Activated CD8-positive, alpha-beta memory T cell treated with anti-CD3 and anti-CD28 coated beads for 24 hours (primary cell): Measurements from ENCODE around the gene ADAMTSL2.

Experiments
- DNase-seq: peaks from one replicate; pipeline ENCODE4 v3.0.0-alpha.2; 2020

ADAMTSL2 gene

DNA sequence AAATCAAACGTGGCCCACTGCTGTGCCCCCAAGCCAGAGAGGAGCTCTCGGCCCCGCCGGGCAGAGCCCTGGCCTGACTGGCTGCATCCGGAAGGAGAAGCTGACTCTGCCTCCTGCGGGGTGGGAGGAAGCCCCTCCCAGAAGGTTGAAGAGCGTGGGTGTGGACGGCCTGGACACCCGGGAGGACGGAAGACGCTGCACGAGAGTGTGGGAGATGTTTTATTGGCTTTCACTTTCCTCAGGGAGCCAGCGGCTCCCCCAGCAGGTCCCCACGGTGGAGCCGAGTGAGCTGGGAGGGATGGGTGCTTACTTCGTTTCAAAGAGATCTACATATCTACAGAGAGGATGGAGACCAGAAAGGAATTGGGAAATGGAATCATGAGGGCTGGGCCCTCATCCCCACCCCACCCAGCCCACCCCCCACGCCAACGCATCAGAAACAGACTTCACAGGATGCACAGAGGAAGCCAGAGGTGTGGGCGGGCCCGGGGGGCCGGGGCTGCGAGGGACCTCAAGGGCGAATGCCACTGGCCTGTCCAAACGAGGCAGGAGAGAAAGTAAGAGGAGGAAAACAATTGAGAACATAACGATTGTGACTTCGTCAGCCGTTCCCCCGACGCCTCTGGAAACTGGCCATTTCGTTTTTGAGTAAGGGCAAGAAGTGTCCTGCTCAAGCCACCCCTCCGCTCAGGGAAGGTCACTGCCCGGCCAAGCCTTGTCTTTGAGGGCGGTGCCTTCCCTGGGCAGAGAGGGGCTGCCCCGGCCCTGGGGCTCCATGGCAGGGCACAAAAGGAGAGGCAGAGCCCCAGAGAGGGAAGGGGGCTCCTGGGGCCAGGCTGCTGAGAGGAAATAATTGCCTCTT lies 42.6 kb downstream of the ADAMTSL2 start:
- no peak for DNase-seq

DNA sequence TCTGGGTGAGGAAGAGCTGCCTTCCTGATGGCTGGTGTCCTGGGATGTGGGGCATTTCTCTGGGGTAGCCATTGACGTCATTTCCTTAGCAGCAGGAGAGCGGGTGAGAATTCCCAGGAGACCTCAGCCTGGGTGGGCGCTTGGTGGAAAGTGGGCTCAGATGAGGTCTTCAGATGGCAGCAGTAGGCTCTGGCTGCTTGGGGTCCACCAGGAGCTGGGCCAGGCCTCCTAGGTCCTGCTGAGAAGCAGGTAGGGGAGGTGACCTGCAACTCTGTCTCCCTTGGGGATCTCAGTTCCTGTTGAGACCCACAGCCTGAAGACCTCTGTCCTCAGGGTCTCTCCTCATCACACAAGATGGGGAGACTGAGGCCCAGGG lies 43.2 kb downstream of the ADAMTSL2 start:
- no peak for DNase-seq

DNA sequence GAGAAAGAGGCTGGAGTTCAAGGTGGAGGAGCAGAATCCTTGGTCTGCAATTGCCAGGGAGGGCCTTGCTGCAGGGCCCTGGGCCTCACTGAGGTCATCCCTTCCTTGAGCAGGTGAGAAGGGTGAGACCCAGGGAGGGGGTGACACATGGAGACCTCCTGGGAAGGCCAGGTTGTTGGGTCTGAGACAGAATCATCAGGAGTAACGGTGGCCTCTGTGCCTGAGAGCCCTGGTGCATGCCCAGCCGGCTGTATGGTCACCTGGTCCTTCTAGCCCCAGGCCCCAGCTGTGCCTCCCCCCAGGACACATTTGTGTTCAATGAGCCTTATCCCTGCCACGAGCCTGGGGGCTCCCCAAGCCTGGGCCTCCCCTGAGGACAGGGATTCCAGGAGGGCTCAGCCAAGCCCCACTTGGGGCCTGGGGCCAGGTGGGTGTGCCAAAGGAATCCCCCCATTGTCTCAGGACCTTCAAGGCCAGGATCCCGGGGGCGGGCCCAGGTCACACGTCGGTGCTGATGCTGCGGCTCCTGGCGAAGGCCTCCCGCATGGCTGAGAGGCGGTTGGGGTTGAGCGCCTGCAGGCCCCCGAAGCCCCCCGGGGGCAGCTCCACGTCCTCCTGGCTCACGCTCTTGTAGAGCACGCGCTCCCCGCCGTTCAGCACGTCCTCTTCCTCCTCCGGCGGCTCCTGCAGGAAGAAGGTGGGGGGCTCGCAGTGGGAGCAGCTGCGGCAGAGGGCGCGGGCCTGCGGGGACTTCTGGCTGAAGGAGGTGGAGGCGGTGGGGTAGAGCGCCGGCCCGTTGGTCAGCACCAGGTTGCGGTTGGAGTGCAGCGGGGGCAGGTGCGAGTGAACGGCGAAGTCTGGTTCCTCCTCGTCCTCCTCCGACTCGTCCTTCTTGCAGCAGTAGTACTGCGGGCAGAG lies 44.3 kb downstream of the ADAMTSL2 start:
- no peak for DNase-seq

DNA sequence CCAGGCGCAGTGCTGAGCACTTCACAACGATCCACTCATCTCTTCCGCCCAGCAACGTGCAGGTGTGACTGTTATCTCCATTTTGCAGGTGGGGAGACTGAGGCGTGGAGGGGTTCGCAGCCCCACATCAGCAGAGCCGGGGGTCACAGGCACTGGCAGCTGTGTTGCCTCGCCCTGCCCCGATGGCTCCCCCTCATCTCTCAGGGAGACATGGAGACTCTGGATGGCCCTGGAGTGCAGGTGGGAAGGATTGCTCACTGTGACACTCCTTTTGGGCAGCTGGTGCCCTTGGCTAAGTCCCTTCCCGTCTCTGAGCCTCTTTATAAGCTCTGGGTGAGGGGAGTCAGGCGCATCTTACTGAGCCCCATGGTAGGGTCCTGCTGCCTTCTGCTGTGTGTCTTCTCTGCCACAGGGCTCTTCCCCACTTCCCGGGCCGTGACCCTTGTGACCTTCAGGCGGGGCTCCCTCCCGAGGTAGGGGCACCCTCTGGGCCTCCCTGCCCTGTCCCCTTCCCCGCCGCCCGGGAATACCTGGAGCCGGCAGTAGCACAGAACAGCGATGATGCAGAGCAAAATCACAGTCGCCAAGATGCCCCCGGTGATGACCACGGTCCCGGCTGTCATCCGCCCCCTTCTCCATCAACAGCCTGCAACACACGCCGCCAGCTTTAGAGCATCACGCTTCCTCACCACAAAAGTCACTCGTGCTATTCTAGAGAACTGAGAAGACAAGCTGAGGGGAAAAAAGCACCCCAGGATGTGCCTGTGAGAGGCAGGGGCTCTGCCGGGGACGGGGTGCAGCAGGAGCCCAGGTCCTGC lies 45.3 kb downstream of the ADAMTSL2 start:
- no peak for DNase-seq

DNA sequence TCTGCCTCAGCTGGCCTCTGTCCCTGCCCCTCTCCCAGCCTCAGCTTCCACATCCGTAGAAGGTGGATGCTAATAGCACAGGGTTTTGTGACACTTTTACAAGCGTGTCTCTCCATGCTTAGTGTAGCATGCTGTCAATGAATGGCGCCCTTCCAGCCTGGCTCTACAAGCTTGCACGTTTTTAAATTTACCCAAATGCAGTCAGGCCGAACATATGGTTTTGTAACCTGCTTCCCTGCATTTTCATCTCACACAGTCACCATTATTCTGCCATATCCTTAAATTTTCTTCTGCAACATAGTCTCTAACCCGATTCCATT lies 45.9 kb downstream of the ADAMTSL2 start:
- no peak for DNase-seq

DNA sequence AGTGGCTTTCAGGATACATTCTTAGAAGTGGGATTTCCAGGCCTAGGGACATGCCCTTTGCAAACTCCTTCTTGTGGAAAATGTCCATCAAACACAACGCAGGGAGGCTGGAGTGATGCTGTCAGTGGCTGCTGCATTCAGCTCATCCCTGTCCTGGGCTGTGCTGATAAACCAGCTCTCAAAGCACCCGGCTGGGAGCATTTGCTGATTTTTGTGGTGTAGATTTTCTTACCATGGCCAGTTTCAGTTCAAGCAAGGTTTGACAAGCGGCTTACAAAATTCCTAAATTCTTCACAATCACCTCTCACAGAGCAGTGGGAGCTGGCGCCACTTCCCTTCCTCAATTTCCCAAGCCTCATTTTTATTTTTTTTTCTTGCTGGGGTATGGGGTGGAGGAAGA lies 46.5 kb downstream of the ADAMTSL2 start:
- DNase-seq: no peak

DNA sequence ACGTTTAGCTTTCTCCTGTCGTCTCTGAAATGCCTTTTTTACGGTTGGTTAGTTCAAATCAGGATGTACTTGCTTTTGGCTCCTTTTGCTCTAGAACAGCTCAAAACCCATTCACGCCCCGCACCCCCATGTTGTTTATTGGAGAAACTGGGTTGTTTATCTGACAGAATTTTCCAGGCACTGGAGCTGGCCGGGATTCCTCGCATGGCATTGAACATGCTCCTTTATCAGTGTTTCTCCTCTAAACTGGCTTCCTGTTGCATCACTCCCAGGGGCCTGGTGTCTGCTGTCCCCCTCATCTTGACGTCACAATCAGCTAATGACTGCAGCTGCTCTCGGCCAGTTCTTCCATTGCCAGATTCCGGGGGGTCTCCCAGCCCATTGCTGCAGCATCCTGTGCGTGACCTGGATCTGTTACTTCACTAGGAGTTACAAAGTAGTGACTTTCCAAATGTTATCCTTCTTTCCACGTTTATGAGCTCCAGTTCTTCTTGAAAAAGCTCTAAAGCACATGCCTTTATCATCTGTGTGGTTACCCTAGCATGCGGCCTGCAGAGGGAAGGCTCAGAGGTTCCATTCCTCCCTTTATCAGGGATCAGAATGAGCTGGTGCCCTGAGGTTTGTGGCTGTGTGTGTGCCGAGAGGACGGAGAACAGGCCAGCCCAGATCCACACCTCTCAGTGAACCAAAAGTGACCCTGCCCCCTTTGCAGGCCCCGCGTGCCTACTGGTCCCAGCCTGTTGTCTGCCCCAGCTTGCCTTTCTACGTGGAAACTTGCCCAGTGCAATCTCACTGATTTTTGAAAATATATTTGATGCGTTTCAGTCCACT lies 47.2 kb downstream of the ADAMTSL2 start:
- no peak for DNase-seq

DNA sequence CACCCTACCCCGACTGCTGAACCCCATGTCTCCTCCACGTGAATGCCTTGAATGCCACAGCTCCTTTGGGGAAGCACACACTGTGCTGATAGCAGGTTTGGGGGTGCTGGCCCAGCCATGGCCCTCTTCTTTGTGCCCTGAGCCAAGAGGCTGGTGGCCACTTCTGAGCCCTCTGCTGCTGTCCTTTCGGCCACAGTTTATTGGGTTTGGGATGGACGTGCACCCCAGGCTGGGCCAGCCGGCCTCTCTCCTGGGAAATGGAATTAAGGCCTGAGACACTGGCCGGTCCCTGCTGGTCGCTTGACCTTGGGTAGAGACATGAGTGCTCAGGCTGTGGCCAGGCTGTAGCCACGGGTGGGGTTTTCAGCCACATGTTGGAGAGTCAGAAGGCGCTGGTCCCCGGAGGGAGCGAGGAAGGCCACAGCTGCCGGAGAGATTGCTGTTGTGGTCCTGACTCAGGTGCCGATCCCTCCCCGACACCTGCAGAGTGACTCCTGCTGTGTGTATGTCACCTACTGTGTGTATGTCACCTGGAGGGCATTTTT lies 48.1 kb downstream of the ADAMTSL2 start:
- no peak for DNase-seq

DNA sequence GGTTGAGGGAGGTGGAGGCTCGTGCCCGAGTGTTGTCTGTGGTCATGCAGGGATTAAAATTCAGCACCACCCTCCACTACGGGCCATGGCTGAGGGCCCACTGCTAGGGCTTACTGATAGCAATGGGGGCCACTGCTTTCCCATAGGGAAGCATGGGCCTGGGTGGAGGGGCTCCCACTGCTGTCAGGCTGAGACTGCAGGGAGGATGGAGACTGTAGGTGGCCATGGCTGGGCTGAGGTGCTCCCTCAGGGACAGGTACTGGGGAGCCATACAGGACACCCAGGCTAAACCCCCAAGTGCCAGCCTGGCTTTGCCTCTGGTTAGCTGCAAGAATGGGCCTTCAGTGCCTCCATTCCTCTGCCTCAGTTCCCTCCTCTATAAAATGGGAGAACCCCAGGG lies 48.6 kb downstream of the ADAMTSL2 start:
- DNase-seq: no peak

DNA sequence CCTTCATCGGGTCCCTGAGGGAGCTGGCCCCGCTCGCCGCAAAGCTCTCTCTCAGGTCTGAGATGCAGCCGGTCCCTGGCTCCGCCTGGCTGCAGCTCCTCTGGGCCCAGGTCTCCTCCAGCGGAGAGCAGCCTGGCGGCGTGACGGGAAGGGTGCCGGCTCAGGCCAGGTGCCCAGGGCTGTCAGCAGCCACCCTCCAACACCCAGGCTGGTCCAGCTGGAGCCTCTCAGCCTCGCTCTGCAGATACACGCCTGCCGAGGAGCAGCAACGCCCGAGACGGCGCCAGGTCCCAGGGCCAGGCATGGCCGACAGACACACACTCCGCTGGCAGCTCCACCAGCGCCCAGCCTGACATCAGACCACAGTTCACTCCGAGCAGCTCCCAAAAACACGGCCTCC lies 49.1 kb downstream of the ADAMTSL2 start:
- DNase-seq: no peak

DNA sequence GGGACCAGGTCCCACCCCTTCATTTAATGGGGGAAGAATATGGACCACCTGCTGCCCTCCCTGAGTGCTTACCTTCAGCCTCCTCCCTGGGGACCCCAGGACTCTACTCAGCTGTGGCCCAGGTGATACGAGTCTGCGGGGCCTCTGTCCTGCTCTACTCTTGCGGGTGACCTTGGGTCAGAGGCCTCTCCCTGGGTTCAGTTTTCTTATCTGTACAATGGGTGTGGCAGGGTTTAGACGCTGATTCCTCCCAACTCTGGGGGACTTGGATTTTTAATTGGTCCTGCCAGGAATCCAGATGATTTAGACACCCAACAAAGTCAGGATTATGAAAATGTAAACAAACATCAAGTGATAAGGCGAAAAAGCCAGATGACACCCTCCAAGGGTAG lies 49.7 kb downstream of the ADAMTSL2 start:
- DNase-seq: no peak

DNA sequence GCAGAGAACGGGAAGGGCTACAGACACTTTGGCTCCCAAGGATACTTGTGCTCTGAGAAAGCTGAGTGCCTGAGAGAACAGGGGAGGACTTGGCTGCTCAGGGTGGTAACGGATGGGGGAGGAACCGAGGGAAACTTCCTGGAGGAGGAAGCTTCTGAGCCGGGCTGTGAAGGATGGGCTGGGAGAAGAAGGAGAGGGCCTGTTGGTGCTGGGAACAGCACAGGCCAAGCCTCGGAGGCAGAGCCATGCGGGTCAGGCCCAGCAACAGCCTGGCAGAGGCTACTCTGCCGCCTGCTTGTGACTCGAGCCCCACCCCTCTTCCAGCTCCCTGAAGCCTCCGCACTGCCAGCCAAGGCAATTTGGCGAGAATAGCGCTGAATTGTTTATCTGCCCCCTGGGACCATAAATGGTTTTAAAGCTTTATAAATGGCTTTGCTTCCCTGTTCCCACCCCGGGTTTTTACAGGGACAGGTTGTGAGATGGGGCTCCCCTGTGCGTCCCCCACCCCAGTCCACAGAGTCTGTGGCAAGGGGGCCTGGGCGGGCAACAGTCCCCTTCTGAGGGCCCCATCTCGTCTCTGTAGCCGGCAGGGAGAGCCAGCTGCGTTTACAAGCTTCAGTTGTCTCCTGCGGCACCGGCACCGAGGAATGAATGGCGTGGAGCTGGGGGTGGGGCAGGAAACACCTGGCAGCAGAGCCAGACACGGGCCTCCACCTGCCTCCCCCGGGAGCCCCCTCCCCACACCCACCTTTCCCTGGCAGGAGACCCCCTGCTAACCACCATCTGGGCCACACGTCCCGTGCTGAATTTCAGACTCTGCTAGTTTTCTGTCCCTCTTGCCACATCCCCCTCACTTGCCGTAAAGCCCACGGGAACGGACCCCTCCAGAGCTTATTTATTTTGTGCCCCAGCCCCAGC lies 50.3 kb downstream of the ADAMTSL2 start:
- no peak for DNase-seq

DNA sequence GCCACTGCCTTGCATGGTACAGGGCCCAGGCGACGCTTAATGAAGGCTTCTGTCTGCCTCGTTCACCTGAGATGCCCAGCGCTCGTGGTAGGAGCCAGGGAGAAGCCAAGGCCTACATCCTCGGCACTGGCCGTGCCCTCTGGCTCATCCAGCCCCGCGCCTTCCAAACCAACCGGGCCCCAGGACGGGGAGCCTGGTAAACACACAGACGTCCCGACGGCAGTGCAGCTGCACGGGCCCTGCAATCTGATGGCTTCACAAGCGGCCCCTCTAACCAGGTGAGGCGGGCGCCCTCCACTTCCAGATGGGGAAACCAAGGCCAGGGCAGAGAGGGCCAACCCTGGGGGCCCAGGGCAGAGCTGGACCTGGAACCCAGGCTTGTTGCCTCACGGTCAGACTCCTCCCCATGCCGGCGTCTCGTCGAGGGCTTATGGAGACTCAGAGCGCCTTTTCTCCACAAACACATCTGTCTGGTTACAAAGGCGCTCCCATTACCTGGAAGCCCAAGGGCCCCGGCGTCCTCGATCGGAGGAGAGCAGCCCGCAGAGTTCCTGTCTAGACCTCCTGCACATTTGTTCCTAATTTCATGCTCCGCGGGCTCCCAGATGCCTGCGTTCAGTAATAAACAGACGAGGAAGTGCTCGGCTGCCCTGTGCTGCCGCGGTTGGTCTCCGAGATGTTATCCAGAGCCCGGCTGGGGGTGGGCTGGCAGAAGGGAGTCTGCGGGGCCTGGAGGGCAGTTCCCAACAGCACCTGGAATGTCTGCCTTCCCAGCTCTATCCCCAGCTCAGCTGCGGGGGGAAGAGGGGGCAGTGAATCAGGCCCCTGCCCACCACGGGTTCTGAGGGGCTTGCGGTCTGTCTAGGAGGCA lies 51.2 kb downstream of the ADAMTSL2 start:
- DNase-seq: no peak

DNA sequence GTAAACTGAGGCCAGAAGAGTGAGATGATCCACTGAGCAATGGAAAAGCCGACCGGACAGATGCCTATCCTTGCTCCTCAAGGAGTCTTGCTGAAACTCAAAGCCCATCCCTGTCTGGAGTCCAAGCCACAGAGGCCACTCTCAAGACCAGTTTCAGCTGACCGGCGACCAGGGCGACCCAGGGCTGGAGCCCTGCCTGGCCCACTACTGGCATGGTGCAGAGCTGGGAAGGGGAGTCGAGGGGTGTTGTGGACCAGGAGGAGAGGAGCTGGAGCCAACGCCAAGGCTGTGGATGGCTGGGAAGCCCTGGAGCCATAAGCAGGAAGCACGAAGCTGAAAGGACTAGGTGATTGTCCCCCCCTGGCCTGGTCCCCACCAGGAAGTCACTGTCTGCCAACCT lies 52.5 kb downstream of the ADAMTSL2 start:
- DNase-seq: no peak

DNA sequence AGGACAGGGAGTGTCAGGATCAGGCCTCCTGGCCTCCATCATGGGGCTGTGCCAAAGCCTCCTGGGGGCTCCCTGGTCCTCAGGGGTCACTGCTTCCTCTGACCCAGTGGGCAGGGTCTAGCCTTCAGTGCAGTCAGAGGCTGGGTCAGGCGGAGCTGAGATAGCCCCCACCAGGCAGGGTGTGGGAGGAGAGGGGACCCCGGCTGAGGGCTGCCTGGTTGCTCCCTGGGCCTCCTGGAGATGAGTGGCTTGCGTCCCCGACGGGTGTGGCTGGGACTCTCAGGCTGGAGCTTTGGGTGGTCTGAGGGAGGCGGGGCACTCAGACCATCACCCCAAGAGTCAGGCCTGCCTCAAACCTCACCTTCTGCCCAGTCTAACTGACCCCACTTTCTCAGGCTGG lies 53.0 kb downstream of the ADAMTSL2 start:
- DNase-seq: no peak

DNA sequence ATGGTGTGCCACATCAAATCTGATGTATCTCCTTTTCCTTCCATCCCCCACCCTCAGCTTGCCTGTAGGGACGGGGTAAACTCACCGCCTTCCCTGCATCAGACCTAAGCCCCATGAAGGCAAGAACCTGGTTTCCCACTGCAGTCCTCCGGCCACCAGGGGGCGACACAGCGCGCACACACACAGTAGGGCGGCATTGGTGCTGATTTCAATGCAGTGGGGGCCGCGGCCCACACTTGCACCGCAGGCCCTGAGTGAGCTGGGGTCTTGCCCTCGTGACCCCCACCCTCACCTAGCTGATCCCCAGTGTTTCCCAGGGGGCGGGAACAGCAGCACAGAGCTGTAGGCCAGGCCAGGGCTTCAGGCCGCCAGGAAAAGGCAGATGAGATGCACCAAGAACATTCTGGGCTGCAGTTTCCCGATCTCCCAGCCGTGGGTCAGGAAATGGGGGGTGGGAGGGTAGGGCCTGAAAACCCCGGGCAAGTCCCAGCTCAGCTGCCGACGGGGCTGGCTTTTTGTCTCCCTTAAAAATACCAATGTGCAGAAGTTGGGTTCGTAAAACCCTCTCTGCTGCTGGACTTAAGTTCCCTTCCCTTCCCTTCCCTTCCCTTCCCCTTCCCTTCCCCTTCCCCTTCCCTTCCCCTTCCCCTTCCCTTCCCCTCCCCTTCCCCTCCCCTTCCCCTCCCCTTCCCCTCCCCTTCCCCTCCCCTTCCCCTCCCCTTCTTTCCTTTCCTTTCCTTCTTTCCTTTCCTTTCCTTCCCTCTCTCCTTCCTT lies 55.1 kb downstream of the ADAMTSL2 start:
- DNase-seq: peak; percentile 72

DNA sequence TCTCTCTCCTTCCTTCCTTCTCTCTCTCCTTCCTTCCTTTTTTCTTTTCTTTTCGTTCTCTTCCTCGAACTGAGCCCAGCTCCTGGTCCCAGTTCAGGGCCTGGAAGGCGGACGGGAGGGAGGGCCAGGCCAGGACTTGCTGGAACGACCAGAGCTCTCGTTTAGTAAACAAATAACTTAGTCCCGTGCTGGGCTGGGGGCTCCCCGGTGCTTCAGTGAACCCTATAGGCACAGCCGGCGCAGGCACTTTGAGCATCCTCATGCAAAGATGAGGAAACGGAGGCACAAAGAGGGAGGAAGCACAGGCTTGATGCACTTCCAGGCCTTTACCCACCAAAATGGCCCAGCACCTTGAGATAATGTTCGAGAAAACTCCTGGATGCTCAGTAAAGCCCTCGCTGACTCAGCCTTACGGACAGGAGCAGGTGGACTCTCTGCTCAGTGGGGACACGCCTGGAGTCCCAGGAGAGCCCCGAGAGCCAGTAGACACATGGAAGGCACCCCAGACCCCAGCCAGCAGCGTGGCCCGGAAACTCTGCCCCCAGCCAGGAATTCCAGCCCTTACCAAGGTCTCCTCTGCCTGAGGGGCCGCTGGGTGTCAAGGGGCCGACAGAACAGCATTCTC lies 55.8 kb downstream of the ADAMTSL2 start:
- DNase-seq: no peak

DNA sequence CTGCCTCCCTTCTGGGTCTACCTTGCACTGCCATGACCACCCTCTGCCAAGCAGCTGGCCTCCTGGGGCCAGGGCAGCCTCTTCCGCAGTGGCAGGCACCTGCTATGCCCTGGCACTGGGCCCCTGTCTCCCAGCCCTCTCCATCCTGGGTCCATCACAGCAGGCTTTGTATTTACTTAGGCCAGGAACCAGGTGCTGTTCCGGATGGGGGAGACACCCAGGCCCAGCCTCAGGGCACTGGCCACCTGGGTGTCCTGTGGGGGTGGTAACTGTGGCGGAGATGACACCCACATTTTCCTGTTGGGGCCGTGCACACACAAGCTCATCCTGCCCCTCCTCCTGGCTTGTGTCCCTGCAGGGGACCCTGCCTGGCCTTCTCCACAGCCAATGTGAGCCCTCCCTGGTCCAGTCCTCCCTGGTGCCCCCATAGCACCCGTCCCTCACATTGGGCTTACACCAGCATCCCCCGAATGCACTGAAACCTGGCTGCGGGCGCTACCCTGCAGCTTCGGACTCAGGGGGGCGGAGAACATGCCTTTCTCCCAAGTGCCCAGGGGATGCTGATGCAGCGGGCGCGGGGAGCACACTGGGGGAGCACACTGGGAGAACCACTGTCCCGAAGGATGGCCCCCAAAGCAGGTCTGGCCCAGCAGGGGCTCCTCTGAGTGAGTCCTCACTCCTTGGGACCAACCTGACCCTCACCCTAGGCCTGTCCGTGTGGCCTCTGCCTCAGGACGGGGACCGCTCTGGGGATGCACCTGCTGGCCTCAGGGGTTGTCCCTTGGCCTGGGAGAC lies 56.8 kb downstream of the ADAMTSL2 start:
- no peak for DNase-seq
